GM23248 (cell line): ENCODE data around the gene LMO2.

Experiments used
- EZH2 ChIP-seq: fragments of 200-600 bp; sonication (generic); IDR thresholded peaks from 2 replicates; pipeline ENCODE4 v1.6.1; 2018; ENCODE audit warnings: antibody characterized with exemption, mild to moderate bottlenecking; ENCODE audit not compliant: insufficient read depth, poor library complexity, severe bottlenecking
- EZH2phosphoT487 ChIP-seq: fragments of 200-600 bp; sonication (generic); IDR thresholded peaks from 2 replicates; pipeline ENCODE4 v1.6.1; 2018; ENCODE audit warnings: antibody characterized with exemption, moderate library complexity, mild to moderate bottlenecking, low read depth; ENCODE audit not compliant: insufficient read depth

DNA sequence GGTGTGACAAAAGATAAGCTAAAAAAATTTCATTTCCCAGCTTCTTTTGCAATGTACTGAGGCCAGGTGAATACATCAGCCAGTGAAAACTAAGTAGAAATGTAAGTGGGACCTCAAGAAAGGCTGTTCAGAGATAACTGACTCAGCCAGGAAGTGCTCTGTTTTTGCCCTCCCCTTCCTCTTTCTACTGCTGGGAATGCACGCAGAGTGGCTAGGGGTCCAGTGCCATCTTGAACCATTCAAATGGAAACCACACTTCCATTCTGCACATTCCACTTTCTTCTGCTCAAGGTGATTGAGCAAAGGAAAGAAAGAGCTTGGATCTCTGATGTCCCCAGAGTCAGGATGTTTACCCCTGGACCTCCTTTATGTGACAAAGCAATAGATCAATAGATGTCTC, 27.8 kb upstream of the LMO2 start:
- no peak for TF ChIP-seq EZH2
- TF ChIP-seq EZH2phosphoT487 = no peak
